Measurements from ENCODE around the gene SAPCD2. TPM values are rescaled to one million over a fixed set of nuclear protein-coding genes. Genes with fewer than 3 reads are reported as not detected.

The SAPCD2 gene
- total RNA-seq, 4 donors from 2014 or later, result 0.16 to 0.24 (median 0.17) TPM; not detected in 1

DNA sequence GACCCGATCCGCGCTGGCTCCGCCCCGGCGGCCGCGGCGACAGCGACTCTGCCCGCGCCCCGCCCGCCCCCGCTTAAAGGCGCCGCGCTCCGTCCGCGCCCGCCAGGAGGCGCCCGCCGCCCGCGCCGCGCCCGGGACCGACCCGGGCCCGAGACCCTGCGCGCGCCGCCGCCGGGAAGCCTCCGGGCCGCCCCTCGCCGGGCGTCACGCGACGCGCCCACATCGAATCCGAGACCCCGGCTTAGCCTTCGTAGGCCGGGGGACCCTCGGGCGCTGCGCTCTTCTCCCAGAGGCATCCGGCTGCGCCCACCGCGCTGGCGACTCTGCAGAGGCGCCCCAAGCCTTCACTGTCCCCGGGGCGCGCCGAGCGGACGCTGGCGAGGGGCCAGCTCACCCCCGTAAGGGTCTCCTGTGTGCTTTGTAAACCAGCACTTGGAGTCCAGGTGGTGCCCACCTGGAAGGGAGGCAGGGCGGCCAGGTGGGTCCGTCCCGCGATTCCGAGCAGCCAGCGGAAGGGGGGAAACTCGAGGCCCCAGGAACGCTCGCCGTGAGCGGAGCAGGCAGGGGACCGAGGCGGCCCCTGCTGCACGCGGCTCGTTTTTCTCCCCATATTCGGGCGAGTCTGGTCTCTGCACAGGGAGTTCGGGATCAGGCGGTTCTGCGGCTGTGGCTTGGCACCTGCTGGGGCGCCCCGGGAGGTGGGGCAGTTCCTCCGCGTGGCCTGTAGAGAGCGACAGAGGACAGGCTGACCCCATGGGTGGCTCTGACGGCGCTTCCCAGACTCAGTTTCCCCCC is 41.9 kb downstream of the SAPCD2 start:
- ATAC-seq (peak; percentile 79 to 81), DNase-seq (peak; percentile 28 to 41)
- Histone ChIP-seq H3K4me1 (peaks cover 20 to 23% of the 10 kb centered on the region in 2 donors), H3K36me3 (no peaks in the 10 kb centered on the region), H3K9me3 (no peaks in the 10 kb centered on the region), H3K4me3 (peak overlapping the region; percentile 76 to 91 (median 79)), H3K27me3 (no peaks in the 10 kb centered on the region), H3K27ac (peak overlapping the region; percentile 41 to 67 (median 54))
- TF ChIP-seq CTCF (IDR thresholded peaks at IDR 0.05 in 4 of 5, conservative IDR thresholded peaks at IDR 0.05 in 1 of 5) (peak in 3 of 5 experiments; percentile 7 to 28 (median 19)), POLR2A (IDR thresholded peaks at IDR 0.05) (no peak)
- in situ Hi-C loops (cut with MboI; ENCODE audit: low sequenced_read_pairs in 4 of 4) (no loop called here), intact Hi-C loops (cut with DNase I; ENCODE audit: low total_unique reads) (loop anchor here (2.0 to 5.0 kb wide), 2 partner anchors 84 to 181 kb away; partner anchors contain the start of genes C8G, FBXW5 and PHPT1)

GRCh38 chr9:137027369-137028262 is 42.7 kb downstream of the SAPCD2 start, which contains the start of gene ABCA2:
ABCA2 (minus strand) TSS chr9:137028237; CDS start chr9:137028140, 97 bp downstream.
- H3K36me3 ChIP-seq, result no peaks in the 10 kb centered on the region
- intact Hi-C loops (cut with DNase I; ENCODE audit: low total_unique reads), result loop anchor here (2.0 to 5.0 kb wide), 2 partner anchors 83 to 180 kb away; partner anchors contain the start of genes C8G, FBXW5 and PHPT1
- TF ChIP-seq CTCF (IDR thresholded peaks at IDR 0.05 in 4 of 5, conservative IDR thresholded peaks at IDR 0.05 in 1 of 5) (no peak), POLR2A (IDR thresholded peaks at IDR 0.05) (peak in 1 of 2 donors; percentile 26)
- DNase-seq (no peak), ATAC-seq (peak; percentile 31 to 35)
- H3K27ac ChIP-seq, result peak within 1 kb of the TSS; percentile 43 to 67 (median 64)
- H3K4me3 ChIP-seq, result peak within 1 kb of the TSS; percentile 76 to 91 (median 79)
- H3K4me1 ChIP-seq, result peaks cover 20 to 23% of the 10 kb centered on the region in 2 donors
- in situ Hi-C loops (cut with MboI; ENCODE audit: low sequenced_read_pairs in 4 of 4), result no loop called here
- no peaks in the 10 kb centered on the region for H3K9me3 ChIP-seq
- H3K27me3 ChIP-seq, result no peaks in the 10 kb centered on the region

DNA sequence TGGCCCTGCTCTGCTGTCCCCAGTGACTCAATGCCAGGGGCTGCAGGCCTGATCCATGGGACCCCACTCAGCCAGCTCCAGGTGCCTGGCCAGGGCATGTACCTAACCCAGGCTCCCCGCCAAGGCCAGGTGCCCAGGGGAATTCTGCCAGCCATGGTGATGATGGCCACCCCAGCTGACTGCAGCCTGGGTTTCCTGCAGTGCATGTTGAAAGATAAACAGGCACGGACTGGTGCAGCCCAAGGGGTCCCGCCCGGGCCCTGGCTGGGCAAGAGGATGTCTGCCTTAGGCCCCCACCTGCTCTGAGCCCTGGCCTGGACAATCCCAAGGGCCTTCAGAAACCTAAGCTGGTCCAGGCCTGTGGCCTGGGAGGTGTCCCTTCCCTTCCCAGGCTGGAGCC is 43.5 kb downstream of the SAPCD2 start:
- H3K27ac ChIP-seq, result no peak overlapping the region
- H3K27me3 ChIP-seq, result no peaks in the 10 kb centered on the region
- H3K36me3 ChIP-seq, result no peaks in the 10 kb centered on the region
- intact Hi-C loops (cut with DNase I; ENCODE audit: low total_unique reads) (loop anchor here (5.0 kb wide), 1 partner anchor 180 kb away; the partner anchor contains the start of gene PHPT1), in situ Hi-C loops (cut with MboI; ENCODE audit: low sequenced_read_pairs in 4 of 4) (no loop called here)
- H3K9me3 ChIP-seq, result no peaks in the 10 kb centered on the region
- no peak for ATAC-seq
- peaks cover 20 to 23% of the 10 kb centered on the region in 2 donors for H3K4me1 ChIP-seq
- peak overlapping the region in 3 of 4 donors; percentile 62 to 66 (median 62) for H3K4me3 ChIP-seq
- DNase-seq, result no peak
- TF ChIP-seq CTCF (IDR thresholded peaks at IDR 0.05 in 4 of 5, conservative IDR thresholded peaks at IDR 0.05 in 1 of 5) (no peak), POLR2A (IDR thresholded peaks at IDR 0.05) (no peak)

DNA sequence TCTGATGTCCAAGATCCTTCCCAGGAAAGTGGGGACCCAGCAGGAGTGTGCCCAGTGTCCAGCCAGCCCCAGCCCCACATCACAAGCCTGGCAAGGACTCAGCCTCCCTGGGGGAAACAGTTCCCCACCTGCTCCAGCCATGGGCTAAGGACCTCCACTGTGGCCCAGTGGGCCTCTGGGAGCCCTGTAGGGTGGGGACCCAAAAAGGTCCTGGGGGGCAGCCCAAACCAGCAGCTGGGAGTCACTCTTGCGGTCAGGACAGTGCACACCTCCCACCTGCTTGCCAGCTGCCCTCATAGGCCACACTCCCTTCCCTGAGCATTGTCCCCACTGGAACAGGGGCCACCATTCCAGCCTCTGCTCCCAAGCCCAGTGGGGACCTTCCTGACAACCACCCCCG is 44.0 kb downstream of the SAPCD2 start:
- H3K36me3 ChIP-seq, result peaks cover 0 to under 1% of the 10 kb centered on the region in 2 donors
- no peaks in the 10 kb centered on the region for H3K27me3 ChIP-seq
- DNase-seq (no peak), ATAC-seq (no peak)
- peaks cover 20 to 23% of the 10 kb centered on the region in 2 donors for H3K4me1 ChIP-seq
- no peaks in the 10 kb centered on the region for H3K9me3 ChIP-seq
- intact Hi-C loops (cut with DNase I; ENCODE audit: low total_unique reads), result loop anchor here (5.0 kb wide), 1 partner anchor 179 kb away; the partner anchor contains the start of gene PHPT1
- no peak overlapping the region for H3K4me3 ChIP-seq
- TF ChIP-seq POLR2A (IDR thresholded peaks at IDR 0.05) (no peak), CTCF (IDR thresholded peaks at IDR 0.05 in 4 of 5, conservative IDR thresholded peaks at IDR 0.05 in 1 of 5) (no peak)
- in situ Hi-C loops (cut with MboI; ENCODE audit: low sequenced_read_pairs in 4 of 4), result no loop called here
- H3K27ac ChIP-seq, result no peak overlapping the region

Measured in gastrocnemius medialis (tissue), 4 donors.